GM23248 (cell line): ENCODE data around the gene IFTAP. TPM values are rescaled to one million over a fixed set of nuclear protein-coding genes. Genes with fewer than 3 reads are reported as not detected.

Experiments used
- DNase-seq: peaks from one replicate; pipeline ENCODE4 v3.0.0-alpha.2; 2015
- H2AFZ ChIP-seq: fragments of 200-600 bp; sonication (generic); 2 replicates; pipeline ENCODE4 v1.6.1; 2016; ENCODE audit warnings: antibody characterized with exemption
- H3F3A ChIP-seq: fragments of 200-600 bp; sonication (generic); 2 replicates; pipeline ENCODE4 v1.6.1; 2016; ENCODE audit warnings: mild to moderate bottlenecking, antibody characterized with exemption, mixed run types; ENCODE audit not compliant: insufficient read depth
- H3K27ac ChIP-seq: fragments of 200-600 bp; sonication (generic); 2 replicates; pipeline ENCODE4 v1.5.1; 2016; ENCODE audit warnings: mild to moderate bottlenecking
- H3K27me3 ChIP-seq: fragments of 200-600 bp; sonication (generic); replicated peaks from 2 replicates; pipeline ENCODE4 v1.6.1; 2016; ENCODE audit warnings: mild to moderate bottlenecking; ENCODE audit not compliant: insufficient read depth
- H3K36me3 ChIP-seq: fragments of 200-600 bp; sonication (generic); 2 replicates; pipeline ENCODE4 v1.6.1; 2016; ENCODE audit warnings: low read depth, mild to moderate bottlenecking
- H3K4me1 ChIP-seq: fragments of 200-600 bp; sonication (generic); 2 replicates; pipeline ENCODE4 v1.6.1; 2016; ENCODE audit warnings: mild to moderate bottlenecking; ENCODE audit not compliant: insufficient read depth
- H3K4me2 ChIP-seq: fragments of 200-600 bp; sonication (generic); one replicate; pipeline ENCODE4 v1.6.1; 2016; ENCODE audit warnings: mild to moderate bottlenecking; ENCODE audit not compliant: unreplicated experiment
- H3K4me3 ChIP-seq: fragments of 200-600 bp; sonication (generic); 2 replicates; pipeline ENCODE4 v1.5.1; 2016; ENCODE audit warnings: mild to moderate bottlenecking
- H3K79me2 ChIP-seq: fragments of 200-600 bp; sonication (generic); 2 replicates; pipeline ENCODE4 v1.6.1; 2016; ENCODE audit warnings: mild to moderate bottlenecking; ENCODE audit not compliant: insufficient read depth
- H3K9ac ChIP-seq: fragments of 200-600 bp; sonication (generic); 2 replicates; pipeline ENCODE4 v1.6.1; 2016; ENCODE audit warnings: mild to moderate bottlenecking
- H3K9me2 ChIP-seq: fragments of 200-600 bp; sonication (generic); 2 replicates; pipeline ENCODE4 v1.6.1; 2016; ENCODE audit warnings: mixed run types, mild to moderate bottlenecking, moderate library complexity; ENCODE audit not compliant: insufficient read depth
- H3K9me3 ChIP-seq: fragments of 200-600 bp; sonication (generic); one replicate; pipeline ENCODE4 v1.6.1; 2017; ENCODE audit warnings: low read depth
- H4K20me1 ChIP-seq: fragments of 200-600 bp; sonication (generic); 2 replicates; pipeline ENCODE4 v1.6.0; 2016; ENCODE audit not compliant: insufficient read depth
- EZH2 ChIP-seq: fragments of 200-600 bp; sonication (generic); IDR thresholded peaks from 2 replicates; pipeline ENCODE4 v1.6.1; 2018; ENCODE audit warnings: antibody characterized with exemption, mild to moderate bottlenecking; ENCODE audit not compliant: insufficient read depth, poor library complexity, severe bottlenecking
- EZH2phosphoT487 ChIP-seq: fragments of 200-600 bp; sonication (generic); IDR thresholded peaks from 2 replicates; pipeline ENCODE4 v1.6.1; 2018; ENCODE audit warnings: antibody characterized with exemption, moderate library complexity, mild to moderate bottlenecking, low read depth; ENCODE audit not compliant: insufficient read depth
- WGBS, 2 experiments: methylation state at CpG; one replicate each; pipeline ENCODE4 v1.1.6; 2015 to 2017; ENCODE audit warnings: low lambda C conversion rate in 2 of 2, low coverage in 1 of 2; ENCODE audit errors: missing lambda C conversion rate in 2 of 2; 5-methylcytosine and 5-hydroxymethylcytosine counted together
- in situ Hi-C: fragments of 300-500 bp; cut with MboI; formaldehyde crosslinking; loops from 2 replicates; pipeline ENCODE4 v1.15.0; 2020
- polyA plus RNA-seq: library from polyadenylated mRNA; unstranded; fragments of >200 nt; fragmentation: Nextera tagmentation; extraction: Ambion mirVana; gene quantifications from 2 replicates; pipeline ENCODE4 v1.2.1, GENCODE V29; 2016
- total RNA-seq: library from RNA; depleted of rRNA; stranded (reverse); fragments of >200 nt; shearing (Covaris generic); gene quantifications from 2 replicates; pipeline ENCODE4 v1.2.3, GENCODE V29; 2014

IFTAP gene
- total and polyA plus RNA-seq, 2 experiments from 2014 or later = 27.1 to 27.5 TPM

DNA sequence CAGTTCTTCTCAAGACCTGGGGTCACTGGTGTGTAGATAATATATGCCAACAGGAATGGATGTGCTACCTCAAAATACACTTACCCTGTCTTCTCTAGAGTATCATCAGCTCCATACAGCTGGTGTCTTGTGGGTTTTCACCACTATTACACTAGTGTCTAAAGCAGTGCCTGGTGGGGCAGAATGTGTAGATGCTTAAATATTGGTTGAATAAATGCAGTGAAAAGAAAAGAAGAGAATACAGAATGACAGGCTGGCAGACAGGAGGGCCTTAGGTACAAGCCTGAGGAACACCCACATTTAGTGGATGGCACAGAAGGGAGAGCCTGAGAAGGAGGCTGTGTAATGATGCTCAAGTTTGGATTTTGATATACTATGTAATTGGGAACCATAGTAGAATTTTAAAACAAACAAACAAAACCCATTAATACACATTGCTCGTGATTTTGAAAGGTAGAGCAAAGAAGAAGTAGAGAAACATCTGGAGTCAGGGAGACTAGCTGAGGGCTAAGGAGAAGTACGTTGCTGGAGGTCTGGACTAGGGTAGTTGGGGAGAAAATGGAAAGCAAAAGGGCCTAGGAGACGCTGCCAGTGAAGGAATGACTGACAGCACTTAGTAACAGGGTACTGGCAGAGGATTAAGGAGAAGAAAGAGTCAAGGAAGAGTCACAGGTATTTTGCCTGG is 24.2 kb downstream of the IFTAP start:
- no peaks in the 10 kb centered on the region for H3K36me3 ChIP-seq
- no peaks in the 10 kb centered on the region for H3K4me1 ChIP-seq
- no peaks in the 10 kb centered on the region for H3K9me3 ChIP-seq
- no peaks in the 10 kb centered on the region for H3F3A ChIP-seq
- H2AFZ ChIP-seq = peak overlapping the region; percentile 11; the same call in 1 of the 2 replicates
- in situ Hi-C loops = no loop called here
- no peak for DNase-seq
- H3K27ac ChIP-seq = no peak overlapping the region
- H3K4me2 ChIP-seq = no peak overlapping the region
- no peak overlapping the region for H3K4me3 ChIP-seq
- no peak overlapping the region for H3K9ac ChIP-seq
- no peaks in the 10 kb centered on the region for H3K27me3 ChIP-seq
- no peaks in the 10 kb centered on the region for H3K79me2 ChIP-seq
- H4K20me1 ChIP-seq = no peaks in the 10 kb centered on the region
- H3K9me2 ChIP-seq = no peaks in the 10 kb centered on the region
- 52 to 53% methylated on average over 3 of the region's 3 CpGs for WGBS, 2 experiments
- TF ChIP-seq EZH2phosphoT487 = no peak
- TF ChIP-seq EZH2 = no peak

- in situ Hi-C loops = no loop called here
- no peaks in the 10 kb centered on the region for H3K9me2 ChIP-seq
- WGBS, 2 experiments = 49 to 52% methylated on average over 5 of the region's 5 CpGs
- no peaks in the 10 kb centered on the region for H3K27me3 ChIP-seq
- no peaks in the 10 kb centered on the region for H3K79me2 ChIP-seq
- no peak overlapping the region for H3K4me3 ChIP-seq
- H3K9me3 ChIP-seq = no peaks in the 10 kb centered on the region
- no peak overlapping the region for H3K4me2 ChIP-seq
- no peaks in the 10 kb centered on the region for H3K4me1 ChIP-seq
- H3F3A ChIP-seq = no peaks in the 10 kb centered on the region
- H4K20me1 ChIP-seq = no peaks in the 10 kb centered on the region
- TF ChIP-seq EZH2phosphoT487 (no peak), EZH2 (no peak)
- H2AFZ ChIP-seq = no peak overlapping the region
- no peak for DNase-seq
- no peak overlapping the region for H3K9ac ChIP-seq
- no peaks in the 10 kb centered on the region for H3K36me3 ChIP-seq
- no peak overlapping the region for H3K27ac ChIP-seq
These were observed 25.2 kb downstream of the IFTAP start for GRCh38 chr11:36619502-36619901.

DNA sequence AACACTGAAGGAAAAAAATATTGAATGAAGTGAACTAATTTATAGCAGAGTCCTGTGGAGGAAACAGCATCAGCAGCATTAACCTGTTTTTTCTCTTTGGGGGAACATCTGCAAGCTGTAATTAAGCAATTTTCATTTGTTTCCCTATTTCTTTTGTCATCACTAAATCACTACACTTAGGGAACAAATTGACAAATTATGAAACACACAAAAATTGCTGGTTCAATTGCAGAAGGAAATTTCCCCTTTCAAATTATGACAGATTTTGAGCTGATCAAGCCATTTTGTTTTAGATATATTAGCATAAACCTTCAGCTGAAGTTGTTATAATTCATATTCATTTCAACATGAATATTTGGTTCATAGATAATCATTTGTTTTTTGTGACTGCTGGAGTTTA is 25.9 kb downstream of the IFTAP start:
- Histone ChIP-seq H3K9me3 (no peaks in the 10 kb centered on the region), H2AFZ (no peak overlapping the region), H3K9ac (no peak overlapping the region), H3K9me2 (no peaks in the 10 kb centered on the region), H3K27me3 (no peaks in the 10 kb centered on the region), H3K4me2 (no peak overlapping the region), H3F3A (no peaks in the 10 kb centered on the region), H3K4me3 (no peak overlapping the region), H3K79me2 (no peaks in the 10 kb centered on the region), H4K20me1 (no peaks in the 10 kb centered on the region), H3K4me1 (no peaks in the 10 kb centered on the region), H3K36me3 (no peaks in the 10 kb centered on the region), H3K27ac (no peak overlapping the region)
- in situ Hi-C loops = no loop called here
- TF ChIP-seq EZH2 (no peak), EZH2phosphoT487 (no peak)
- no peak for DNase-seq

DNA sequence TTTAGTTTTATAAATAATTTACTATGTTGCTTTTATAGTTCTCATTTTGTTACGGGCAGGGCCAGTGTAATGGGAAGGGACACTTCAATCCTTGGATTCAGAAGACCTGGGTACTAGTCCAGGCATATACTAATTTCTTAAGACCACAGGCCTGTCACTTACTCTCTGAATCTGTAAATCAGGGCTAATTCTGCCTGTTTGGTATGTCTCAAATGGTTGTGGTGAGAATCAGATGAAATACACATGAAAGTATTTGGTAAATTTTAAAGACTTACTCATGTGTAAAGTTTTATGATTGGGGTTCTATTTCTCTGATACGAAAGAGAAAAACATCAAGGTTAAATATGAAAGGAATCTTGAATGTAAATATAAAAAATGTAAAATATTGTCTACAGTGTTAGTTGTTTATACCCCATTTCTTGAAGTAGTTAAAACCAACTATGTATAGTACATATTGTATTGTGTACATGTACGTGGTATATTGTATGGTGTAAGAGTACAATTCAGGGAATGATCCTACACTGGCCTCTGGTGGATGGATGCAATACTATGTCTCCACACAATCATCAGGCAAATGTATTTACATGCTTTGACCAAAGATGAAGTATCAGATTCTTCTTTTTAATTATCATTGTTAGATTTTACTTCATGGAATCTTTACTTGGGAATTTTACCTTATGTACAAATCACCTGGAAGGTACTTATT is 28.3 kb downstream of the IFTAP start:
- H3K4me2 ChIP-seq = no peak overlapping the region
- H3K4me3 ChIP-seq = no peak overlapping the region
- H3K9ac ChIP-seq = no peak overlapping the region
- no peaks in the 10 kb centered on the region for H3K36me3 ChIP-seq
- WGBS, 2 experiments = 80 to 88% methylated on average over 3 of the region's 3 CpGs
- TF ChIP-seq EZH2 = no peak
- TF ChIP-seq EZH2phosphoT487 = no peak
- H3K9me3 ChIP-seq = no peaks in the 10 kb centered on the region
- no peaks in the 10 kb centered on the region for H3K27me3 ChIP-seq
- in situ Hi-C loops = no loop called here
- no peak overlapping the region for H3K27ac ChIP-seq
- H2AFZ ChIP-seq = no peak overlapping the region
- DNase-seq = peak; percentile 12
- no peaks in the 10 kb centered on the region for H4K20me1 ChIP-seq
- H3K79me2 ChIP-seq = no peaks in the 10 kb centered on the region
- H3K4me1 ChIP-seq = no peaks in the 10 kb centered on the region
- no peaks in the 10 kb centered on the region for H3F3A ChIP-seq
- H3K9me2 ChIP-seq = no peaks in the 10 kb centered on the region
